H9 (cell line): ENCODE results near the gene PYGO2. TPM values are rescaled to one million over a fixed set of nuclear protein-coding genes. Genes with fewer than 3 reads are reported as not detected.

Source experiments
- DNase-seq: peaks from one replicate; pipeline ENCODE4 v3.0.0-alpha.2; 2017
- H2AFZ ChIP-seq: one replicate; pipeline ENCODE4 v1.6.1; 2013; ENCODE audit warnings: mild to moderate bottlenecking, low read length, control low read depth, moderate library complexity
- H2AK5ac ChIP-seq: 2 replicates; pipeline ENCODE4 v1.6.1; 2013; ENCODE audit warnings: low read length, control low read depth, mixed read lengths; ENCODE audit not compliant: insufficient read length
- H2BK120ac ChIP-seq: one replicate; pipeline ENCODE4 v1.6.1; 2013; ENCODE audit warnings: low read depth, mild to moderate bottlenecking, low read length, control low read depth, inconsistent platforms; ENCODE audit not compliant: poor library complexity, severe bottlenecking
- H2BK12ac ChIP-seq: 2 replicates; pipeline ENCODE4 v1.6.1; 2013; ENCODE audit warnings: low read length, control low read depth, mixed read lengths, low read depth; ENCODE audit not compliant: insufficient read length
- H2BK15ac ChIP-seq: 2 replicates; pipeline ENCODE4 v1.6.1; 2013; ENCODE audit warnings: low read depth, low read length, control low read depth
- H2BK20ac ChIP-seq: one replicate; pipeline ENCODE4 v1.6.1; 2013; ENCODE audit warnings: low read depth, mild to moderate bottlenecking, low read length, control low read depth, inconsistent platforms; ENCODE audit not compliant: poor library complexity, severe bottlenecking
- H2BK5ac ChIP-seq: 2 replicates; pipeline ENCODE4 v1.6.1; 2013; ENCODE audit warnings: low read length, control low read depth, mixed read lengths; ENCODE audit not compliant: insufficient read length
- H3K14ac ChIP-seq: 2 replicates; pipeline ENCODE4 v1.6.1; 2013; ENCODE audit warnings: low read length, control low read depth; ENCODE audit not compliant: insufficient read depth
- H3K18ac ChIP-seq: 2 replicates; pipeline ENCODE4 v1.6.1; 2013; ENCODE audit warnings: low read depth, mild to moderate bottlenecking, mixed read lengths, low read length, control low read depth; ENCODE audit not compliant: insufficient read length
- H3K23ac ChIP-seq: 2 replicates; pipeline ENCODE4 v1.6.1; 2013; ENCODE audit warnings: low read length, control low read depth, mixed read lengths, low read depth; ENCODE audit not compliant: insufficient read length
- H3K23me2 ChIP-seq: 2 replicates; pipeline ENCODE4 v1.6.1; 2013; ENCODE audit warnings: low read depth, mild to moderate bottlenecking, mixed read lengths, low read length, control low read depth; ENCODE audit not compliant: insufficient read length, poor library complexity, severe bottlenecking
- H3K27ac ChIP-seq: 2 replicates; pipeline ENCODE4 v1.5.1; 2013; ENCODE audit warnings: low read length, control low read depth, mixed read lengths, low read depth; ENCODE audit not compliant: insufficient read length
- H3K27me3 ChIP-seq: 2 replicates; pipeline ENCODE4 v1.6.1; 2013; ENCODE audit warnings: low read length, control low read depth, inconsistent platforms; ENCODE audit not compliant: insufficient read depth
- H3K4ac ChIP-seq: 2 replicates; pipeline ENCODE4 v1.6.1; 2013; ENCODE audit warnings: low read depth, mild to moderate bottlenecking, control low read depth, inconsistent platforms, low read length, moderate library complexity
- H3K4me1 ChIP-seq: 2 replicates; pipeline ENCODE4 v1.6.1; 2013; ENCODE audit warnings: low read length, control low read depth, inconsistent platforms; ENCODE audit not compliant: insufficient read depth
- H3K4me2 ChIP-seq: 2 replicates; pipeline ENCODE4 v1.6.1; 2013; ENCODE audit warnings: low read length, control low read depth, mixed read lengths; ENCODE audit not compliant: insufficient read length, insufficient read depth
- H3K56ac ChIP-seq: 2 replicates; pipeline ENCODE4 v1.6.1; 2013; ENCODE audit warnings: low read depth, mild to moderate bottlenecking, mixed read lengths, low read length, control low read depth; ENCODE audit not compliant: insufficient read length
- H3K79me1 ChIP-seq: 2 replicates; pipeline ENCODE4 v1.6.1; 2013; ENCODE audit warnings: low read depth, mild to moderate bottlenecking, moderate library complexity, low read length, control low read depth, inconsistent platforms; ENCODE audit not compliant: insufficient read depth, poor library complexity, severe bottlenecking
- H3K79me2 ChIP-seq: 2 replicates; pipeline ENCODE4 v1.6.1; 2013; ENCODE audit warnings: low read length, control low read depth, inconsistent platforms; ENCODE audit not compliant: insufficient read depth
- H3K9ac ChIP-seq: 2 replicates; pipeline ENCODE4 v1.6.1; 2013; ENCODE audit warnings: low read length, control low read depth, mixed read lengths; ENCODE audit not compliant: insufficient read length; ENCODE audit errors: extremely low read depth
- H3K9me3 ChIP-seq: one replicate; pipeline ENCODE4 v1.6.1; 2013; ENCODE audit warnings: low read depth, low read length, inconsistent platforms; ENCODE audit not compliant: control insufficient read depth
- H3T11ph ChIP-seq: one replicate; pipeline ENCODE4 v1.6.1; 2013; ENCODE audit warnings: mild to moderate bottlenecking, low read length, control low read depth, inconsistent platforms
- H4K20me1 ChIP-seq: one replicate; pipeline ENCODE4 v1.6.1; 2013; ENCODE audit not compliant: control insufficient read depth, insufficient read length, insufficient read depth
- H4K5ac ChIP-seq: 2 replicates; pipeline ENCODE4 v1.6.1; 2013; ENCODE audit warnings: low read depth, mild to moderate bottlenecking, mixed read lengths, low read length, control low read depth; ENCODE audit not compliant: insufficient read length
- H4K8ac ChIP-seq: replicated peaks from 2 replicates; pipeline ENCODE4 v1.6.1; 2013; ENCODE audit warnings: low read length, control low read depth, mixed read lengths, low read depth; ENCODE audit not compliant: insufficient read length
- H4K91ac ChIP-seq: 2 replicates; pipeline ENCODE4 v1.6.1; 2013; ENCODE audit warnings: low read depth, mild to moderate bottlenecking, moderate library complexity, mixed read lengths, low read length, control low read depth; ENCODE audit not compliant: insufficient read length
- H3K27ac Mint-ChIP-seq, 3 experiments: 2 replicates in 2 of 3; 3 replicates in 1 of 3; pipeline ENCODE4 v1.8.0; 2020 to 2021; ENCODE audit warnings: mixed read lengths in 3 of 3, mild to moderate bottlenecking in 1 of 3, moderate library complexity in 1 of 3
- H3K27me3 Mint-ChIP-seq: 2 replicates; pipeline ENCODE4 v1.8.0; 2021; ENCODE audit warnings: low read depth, mild to moderate bottlenecking, moderate library complexity, mixed read lengths
- H3K36me3 Mint-ChIP-seq, 3 experiments: 2 replicates in 2 of 3; 3 replicates in 1 of 3; pipeline ENCODE4 v1.8.0; 2020 to 2021; ENCODE audit warnings: low read depth in 3 of 3, mixed read lengths in 3 of 3; ENCODE audit not compliant: insufficient read depth in 1 of 3
- H3K4me1 Mint-ChIP-seq, 2 experiments: 2 replicates each; pipeline ENCODE4 v1.8.0; 2020; ENCODE audit warnings: mixed read lengths in 2 of 2
- H3K4me3 Mint-ChIP-seq, 2 experiments: 2 replicates in 1 of 2; 3 replicates in 1 of 2; pipeline ENCODE4 v1.8.0; 2020 to 2021; ENCODE audit warnings: mild to moderate bottlenecking in 2 of 2, mixed read lengths in 2 of 2, moderate library complexity in 1 of 2
- H3K9me3 Mint-ChIP-seq, 2 experiments: 2 replicates in 1 of 2; 3 replicates in 1 of 2; pipeline ENCODE4 v1.8.0; 2020; ENCODE audit warnings: mild to moderate bottlenecking in 2 of 2, mixed read lengths in 2 of 2, moderate library complexity in 1 of 2
- WGBS: extraction: QIAGEN DNeasy Blood & Tissue Kit; methylation state at CpG from one replicate; pipeline ENCODE4 v1.1.7; 2013; ENCODE audit warnings: missing lambda C conversion rate, low lambda C conversion rate, mixed read lengths; ENCODE audit not compliant: insufficient read length; ENCODE audit errors: extremely low coverage; 5-methylcytosine and 5-hydroxymethylcytosine counted together
- total RNA-seq: library from RNA; stranded (reverse); gene quantifications from 2 replicates; pipeline ENCODE4 v1.2.1, GENCODE V29; 2021
- TF ChIP-seq, protein P1 (sequence below): fragments of 200-600 bp; sonication (generic); conservative IDR thresholded peaks from 3 replicates; pipeline ENCODE4 v1.8.0; 2021; ENCODE audit warnings: antibody characterized with exemption, mild to moderate bottlenecking

The PYGO2 gene
- total RNA-seq, 1 experiment from 2014 or later = 38.7 TPM

- no peak overlapping the region for H2BK12ac ChIP-seq
- no peak overlapping the region; the same call in 1 of the 2 replicates for H3K14ac ChIP-seq
- no peak overlapping the region for H4K91ac ChIP-seq
- DNase-seq = peak; percentile 76
- no peak overlapping the region for H4K5ac ChIP-seq
- peak overlapping the region; percentile 27 for H3K9ac ChIP-seq
- no peaks in the 10 kb centered on the region; the same call in 1 of the 2 replicates for H3K79me2 ChIP-seq
- H2AFZ ChIP-seq = no peak overlapping the region
- no peak overlapping the region for H3T11ph ChIP-seq
- H3K36me3 Mint-ChIP-seq = no peaks in the 10 kb centered on the region; a peak in 2 of 7 replicates
- H4K20me1 ChIP-seq = no peaks in the 10 kb centered on the region
- H3K56ac ChIP-seq = no peak overlapping the region
- no peak overlapping the region for H2BK5ac ChIP-seq
- H3K23ac ChIP-seq = no peak overlapping the region
- peaks cover 26% of the 10 kb centered on the region for H3K23me2 ChIP-seq
- H2AK5ac ChIP-seq = no peak overlapping the region
- no peaks in the 10 kb centered on the region for H3K27me3 Mint-ChIP-seq
- H3K9me3 Mint-ChIP-seq = peaks cover 0 to 2% of the 10 kb centered on the region in 2 experiments; a peak in 2 of 5 replicates
- no peak overlapping the region for H3K27ac ChIP-seq
- H3K9me3 ChIP-seq = no peaks in the 10 kb centered on the region
- H3K4me3 Mint-ChIP-seq = peak overlapping the region; percentile 93 to 97
- no peaks in the 10 kb centered on the region for H3K27me3 ChIP-seq
- H3K79me1 ChIP-seq = no peaks in the 10 kb centered on the region
- peak overlapping the region; percentile 92 to 95 (median 93); a peak in 6 of 7 replicates for H3K27ac Mint-ChIP-seq
- H2BK20ac ChIP-seq = no peak overlapping the region
- H2BK15ac ChIP-seq = no peak overlapping the region
- no peak overlapping the region for H2BK120ac ChIP-seq
- no CpG with 5 or more reads among the region's 34 CpGs for WGBS
- peaks cover 36 to 42% of the 10 kb centered on the region in 2 experiments for H3K4me1 Mint-ChIP-seq
- H3K18ac ChIP-seq = no peak overlapping the region
- H4K8ac ChIP-seq = no peak overlapping the region
- TF ChIP-seq, protein P1, sequence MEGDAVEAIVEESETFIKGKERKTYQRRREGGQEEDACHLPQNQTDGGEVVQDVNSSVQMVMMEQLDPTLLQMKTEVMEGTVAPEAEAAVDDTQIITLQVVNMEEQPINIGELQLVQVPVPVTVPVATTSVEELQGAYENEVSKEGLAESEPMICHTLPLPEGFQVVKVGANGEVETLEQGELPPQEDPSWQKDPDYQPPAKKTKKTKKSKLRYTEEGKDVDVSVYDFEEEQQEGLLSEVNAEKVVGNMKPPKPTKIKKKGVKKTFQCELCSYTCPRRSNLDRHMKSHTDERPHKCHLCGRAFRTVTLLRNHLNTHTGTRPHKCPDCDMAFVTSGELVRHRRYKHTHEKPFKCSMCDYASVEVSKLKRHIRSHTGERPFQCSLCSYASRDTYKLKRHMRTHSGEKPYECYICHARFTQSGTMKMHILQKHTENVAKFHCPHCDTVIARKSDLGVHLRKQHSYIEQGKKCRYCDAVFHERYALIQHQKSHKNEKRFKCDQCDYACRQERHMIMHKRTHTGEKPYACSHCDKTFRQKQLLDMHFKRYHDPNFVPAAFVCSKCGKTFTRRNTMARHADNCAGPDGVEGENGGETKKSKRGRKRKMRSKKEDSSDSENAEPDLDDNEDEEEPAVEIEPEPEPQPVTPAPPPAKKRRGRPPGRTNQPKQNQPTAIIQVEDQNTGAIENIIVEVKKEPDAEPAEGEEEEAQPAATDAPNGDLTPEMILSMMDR = no peak
- H3K4ac ChIP-seq = no peak overlapping the region
- H3K4me1 ChIP-seq = peaks cover 5% of the 10 kb centered on the region; the same call in 1 of the 2 replicates
- peak overlapping the region; percentile 74 for H3K4me2 ChIP-seq
Observed at GRCh38 chr1:155003766-155004351, 42.3 kb upstream of the PYGO2 start.
